LNCaP clone FGC (cell line): ENCODE data around the gene SMIM28.
"Not testable (repeated sequence)": the region's sequence is repeated elsewhere in the genome, so short reads cannot be mapped to it uniquely, and the experiment has no call there.

Experiments used
- DNase-seq: peaks from one replicate; pipeline ENCODE4 v3.0.0-alpha.2; 2011; ENCODE audit warnings: low read depth
- H3K4me3 ChIP-seq: 2 replicates; pipeline ENCODE4 v1.5.1; 2011; ENCODE audit warnings: mild to moderate bottlenecking, low read depth, low read length, control low read depth
- TF ChIP-seq, protein P1 (sequence below): IDR thresholded peaks from 2 replicates; pipeline ENCODE4 v1.5.1; 2012; ENCODE audit warnings: mild to moderate bottlenecking; ENCODE audit not compliant: control insufficient read depth, insufficient read depth; ENCODE audit errors: extremely low read depth

Gene SMIM28

DNA sequence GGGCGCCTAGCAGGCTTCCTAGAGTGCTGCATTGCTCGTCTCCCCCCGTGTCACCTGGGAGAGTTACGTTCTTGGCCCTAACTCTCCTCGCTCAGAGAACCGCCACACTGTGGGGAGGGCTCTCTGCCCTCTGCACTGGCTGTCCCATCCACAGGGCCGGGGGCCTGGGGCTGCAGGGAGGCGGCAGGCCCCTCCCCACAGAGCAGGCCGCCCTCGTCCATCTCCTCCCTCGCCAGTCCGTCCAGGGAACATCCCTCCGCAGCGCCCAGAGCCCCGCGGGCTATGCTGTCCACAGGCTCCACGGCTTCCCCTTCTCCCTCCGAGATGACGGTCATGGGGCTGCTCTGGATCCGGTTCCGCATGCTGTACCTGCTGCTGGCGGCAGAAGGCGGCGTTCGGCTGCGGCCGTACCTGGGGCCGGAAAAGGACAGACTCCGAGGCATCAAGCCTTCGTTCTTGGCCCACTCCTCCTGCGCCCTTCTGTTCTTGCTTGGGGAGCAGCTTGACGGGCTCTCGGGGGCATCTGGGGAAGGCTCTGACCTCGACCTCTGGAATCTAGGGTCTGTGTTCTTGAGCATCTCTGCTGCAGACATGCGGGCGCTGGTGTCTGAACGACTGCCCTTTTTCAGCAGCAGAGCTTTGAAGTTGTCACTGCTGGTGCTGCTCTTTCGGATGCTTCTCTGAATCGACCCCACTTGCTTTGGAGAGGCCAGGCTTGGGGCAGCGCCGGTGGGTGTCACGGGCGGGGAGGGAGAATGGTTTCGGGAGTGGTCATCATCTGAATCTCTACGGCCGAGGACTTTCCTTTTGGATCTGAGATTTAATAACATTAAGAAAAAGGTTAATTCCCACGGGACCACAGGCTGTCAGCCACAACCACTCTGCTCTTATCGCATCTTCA lies 46.5 kb downstream of the SMIM28 start:
- no peak for DNase-seq
- TF ChIP-seq, protein P1, sequence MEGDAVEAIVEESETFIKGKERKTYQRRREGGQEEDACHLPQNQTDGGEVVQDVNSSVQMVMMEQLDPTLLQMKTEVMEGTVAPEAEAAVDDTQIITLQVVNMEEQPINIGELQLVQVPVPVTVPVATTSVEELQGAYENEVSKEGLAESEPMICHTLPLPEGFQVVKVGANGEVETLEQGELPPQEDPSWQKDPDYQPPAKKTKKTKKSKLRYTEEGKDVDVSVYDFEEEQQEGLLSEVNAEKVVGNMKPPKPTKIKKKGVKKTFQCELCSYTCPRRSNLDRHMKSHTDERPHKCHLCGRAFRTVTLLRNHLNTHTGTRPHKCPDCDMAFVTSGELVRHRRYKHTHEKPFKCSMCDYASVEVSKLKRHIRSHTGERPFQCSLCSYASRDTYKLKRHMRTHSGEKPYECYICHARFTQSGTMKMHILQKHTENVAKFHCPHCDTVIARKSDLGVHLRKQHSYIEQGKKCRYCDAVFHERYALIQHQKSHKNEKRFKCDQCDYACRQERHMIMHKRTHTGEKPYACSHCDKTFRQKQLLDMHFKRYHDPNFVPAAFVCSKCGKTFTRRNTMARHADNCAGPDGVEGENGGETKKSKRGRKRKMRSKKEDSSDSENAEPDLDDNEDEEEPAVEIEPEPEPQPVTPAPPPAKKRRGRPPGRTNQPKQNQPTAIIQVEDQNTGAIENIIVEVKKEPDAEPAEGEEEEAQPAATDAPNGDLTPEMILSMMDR, result no peak
- no peak overlapping the region for H3K4me3 ChIP-seq

DNA sequence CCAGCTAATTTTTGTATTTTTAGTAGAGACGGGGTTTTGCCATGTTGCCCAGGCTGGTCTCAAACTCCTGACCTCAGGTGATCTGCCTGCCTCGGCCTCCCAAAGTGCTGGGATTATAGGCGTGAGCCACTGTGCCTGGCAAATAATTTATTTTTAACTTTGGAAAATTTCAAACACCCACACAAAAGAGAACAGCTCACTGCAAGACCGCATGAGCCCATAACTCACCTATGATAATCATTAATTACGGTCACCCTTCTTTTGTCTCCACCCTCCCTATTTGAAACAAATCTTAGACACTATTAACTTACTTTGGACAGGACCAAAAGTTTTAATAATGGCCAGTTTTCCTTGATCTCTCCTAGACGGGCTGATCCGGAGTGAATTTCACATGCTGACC lies 47.6 kb downstream of the SMIM28 start:
- DNase-seq, H3K4me3 ChIP-seq: not testable (repeated sequence)

DNA sequence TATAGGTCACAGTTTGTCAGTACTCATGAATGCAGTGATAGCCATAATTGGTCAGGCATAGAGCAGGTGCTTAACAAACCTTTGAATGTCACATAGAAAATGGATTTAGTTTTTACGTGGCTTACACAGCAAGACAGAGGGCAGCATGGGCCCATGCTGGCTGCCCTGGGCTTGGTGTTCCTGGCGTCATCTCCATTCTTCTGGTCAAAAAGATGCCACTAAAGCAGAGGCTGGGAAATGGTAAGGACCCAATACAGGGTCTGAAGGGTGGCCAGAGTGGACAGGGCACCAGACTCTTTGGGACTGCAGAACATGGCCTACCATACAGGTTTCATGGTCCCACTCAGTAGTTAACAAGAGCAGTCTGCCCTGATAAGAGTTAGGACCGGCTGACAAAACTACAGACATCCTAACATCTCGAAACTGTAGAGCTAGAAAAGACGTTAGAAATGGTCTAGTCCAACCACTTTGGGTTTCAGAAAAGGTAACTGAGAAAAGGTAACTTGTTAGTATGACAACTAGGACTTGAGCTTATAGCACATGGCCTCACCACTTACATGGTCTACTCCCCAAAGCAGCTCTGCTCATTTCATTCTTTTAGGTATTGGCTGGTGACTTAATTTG lies 48.9 kb downstream of the SMIM28 start:
- TF ChIP-seq, protein P1, result no peak
- H3K4me3 ChIP-seq, result no peak overlapping the region
- no peak for DNase-seq

DNA sequence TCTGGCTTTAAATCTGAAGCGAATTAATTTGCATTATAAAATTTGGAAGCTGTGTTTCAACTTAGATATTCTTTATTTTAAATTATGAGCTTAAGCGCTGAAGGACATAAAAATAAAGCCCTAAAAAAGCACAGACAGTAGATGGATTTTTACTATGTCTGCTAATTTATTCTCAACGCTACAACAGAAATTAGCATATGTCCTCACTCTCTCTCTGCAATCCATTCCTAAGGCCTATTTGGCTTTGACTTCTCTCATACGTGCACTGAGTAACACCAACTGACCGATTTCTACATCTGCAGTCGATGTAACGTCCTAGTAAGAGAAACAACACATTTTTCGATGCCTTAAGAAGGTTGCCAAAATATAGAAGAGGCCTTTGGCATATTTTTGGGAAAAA lies 50.0 kb downstream of the SMIM28 start:
- no peak overlapping the region for H3K4me3 ChIP-seq
- TF ChIP-seq, protein P1, result no peak
- DNase-seq, result no peak

DNA sequence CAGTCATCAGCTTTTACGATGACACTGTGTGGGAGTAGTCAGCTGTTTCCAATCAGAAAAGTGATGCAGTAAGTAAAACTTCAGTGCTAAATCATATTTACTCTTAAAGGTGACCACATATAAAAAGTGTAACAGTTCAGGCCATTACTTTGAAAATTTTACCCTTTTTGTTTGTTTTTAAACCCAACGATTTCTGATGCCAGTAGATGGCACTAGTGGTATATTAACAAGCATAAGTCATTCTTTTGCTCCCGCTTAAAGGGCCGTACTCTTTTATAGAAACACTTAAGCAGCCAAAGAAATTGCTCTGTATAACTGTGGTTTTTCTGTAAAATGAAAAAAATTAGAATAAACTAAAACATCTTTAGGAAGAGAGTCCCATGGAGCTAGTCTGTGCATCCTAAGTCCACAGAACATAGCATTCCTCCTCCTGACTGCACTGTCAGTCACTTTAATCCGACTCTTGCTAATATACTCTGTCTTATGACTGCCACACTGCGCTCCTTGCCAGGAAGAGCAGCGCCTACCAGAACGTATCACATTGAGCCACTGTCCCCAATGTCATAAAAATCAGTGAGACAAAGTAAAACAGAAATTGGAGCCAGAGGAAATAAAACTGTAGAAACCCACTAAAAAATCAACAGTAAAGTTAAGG lies 51.4 kb downstream of the SMIM28 start:
- TF ChIP-seq, protein P1, result peak; percentile 57
- no peak overlapping the region for H3K4me3 ChIP-seq
- peak; percentile 35 for DNase-seq

DNA sequence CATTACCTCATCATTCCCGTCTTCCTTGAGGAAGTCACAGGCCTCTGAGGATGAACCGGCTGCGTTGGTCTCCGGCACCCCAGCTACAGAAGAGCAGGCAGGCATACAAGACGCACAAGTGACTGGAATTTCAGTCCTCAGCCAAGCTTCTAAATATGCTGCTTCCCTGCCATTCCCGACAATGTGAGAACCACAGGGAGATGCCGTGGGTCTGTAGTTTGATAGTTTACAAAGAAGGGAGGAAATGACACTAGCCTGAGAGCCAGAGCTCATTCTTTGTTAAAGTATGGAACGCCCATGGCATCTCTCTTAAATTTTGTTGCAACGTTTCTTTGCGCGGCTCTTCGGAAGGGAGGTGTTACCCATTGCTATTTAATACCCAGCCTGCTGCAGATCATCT lies 52.1 kb downstream of the SMIM28 start:
- H3K4me3 ChIP-seq, result no peak overlapping the region
- DNase-seq, result no peak
- TF ChIP-seq, protein P1, result no peak
